Mucosa of stomach (tissue), 1 donor: Measurements from ENCODE around the gene FMNL2.

ENCODE experiments used
- H3K27me3 ChIP-seq: one replicate; pipeline ENCODE4 v1.7.0; 2013; ENCODE audit warnings: mild to moderate bottlenecking, low read length; ENCODE audit not compliant: control insufficient read depth, insufficient read depth
- H3K36me3 ChIP-seq: one replicate; pipeline ENCODE4 v1.7.0; 2013; ENCODE audit warnings: low read length; ENCODE audit not compliant: control insufficient read depth, insufficient read depth
- H3K4me1 ChIP-seq: one replicate; pipeline ENCODE4 v1.7.0; 2013; ENCODE audit warnings: mild to moderate bottlenecking, low read length; ENCODE audit not compliant: control insufficient read depth, insufficient read depth
- H3K4me3 ChIP-seq: one replicate; pipeline ENCODE4 v1.7.0; 2013; ENCODE audit warnings: low read length
- H3K9ac ChIP-seq: one replicate; pipeline ENCODE4 v1.7.0; 2013; ENCODE audit warnings: mild to moderate bottlenecking, low read length, moderate library complexity
- H3K9me3 ChIP-seq: one replicate; pipeline ENCODE4 v1.7.0; 2013; ENCODE audit warnings: mild to moderate bottlenecking, low read length, moderate library complexity; ENCODE audit not compliant: control insufficient read depth
- donor health status: Pancreatic carcinoma.

FMNL2 gene

DNA sequence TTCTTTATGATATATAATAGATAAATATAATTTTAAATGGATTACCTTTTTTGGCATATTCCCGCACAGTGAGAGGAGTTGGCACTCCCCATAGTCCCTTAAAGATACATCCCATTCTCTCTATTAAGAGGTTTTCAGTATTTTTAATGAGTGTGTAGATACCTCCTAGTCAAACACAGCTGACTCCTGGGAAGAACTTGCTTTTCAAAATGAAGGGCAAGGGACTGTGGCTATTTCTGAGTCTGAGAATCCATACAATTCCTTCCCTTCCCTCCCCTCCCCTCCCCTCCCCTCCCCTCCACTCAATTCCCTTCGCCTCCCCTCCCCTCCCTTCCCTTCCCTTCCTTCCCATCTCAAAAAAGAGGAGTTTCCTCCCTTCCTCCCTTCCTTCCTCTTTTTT is 288.8 kb downstream of the FMNL2 start:
- Histone ChIP-seq H3K9me3 (no peaks in the 10 kb centered on the region), H3K4me1 (no peaks in the 10 kb centered on the region), H3K9ac (no peak overlapping the region), H3K36me3 (no peaks in the 10 kb centered on the region), H3K27me3 (no peaks in the 10 kb centered on the region), H3K4me3 (no peak overlapping the region)

DNA sequence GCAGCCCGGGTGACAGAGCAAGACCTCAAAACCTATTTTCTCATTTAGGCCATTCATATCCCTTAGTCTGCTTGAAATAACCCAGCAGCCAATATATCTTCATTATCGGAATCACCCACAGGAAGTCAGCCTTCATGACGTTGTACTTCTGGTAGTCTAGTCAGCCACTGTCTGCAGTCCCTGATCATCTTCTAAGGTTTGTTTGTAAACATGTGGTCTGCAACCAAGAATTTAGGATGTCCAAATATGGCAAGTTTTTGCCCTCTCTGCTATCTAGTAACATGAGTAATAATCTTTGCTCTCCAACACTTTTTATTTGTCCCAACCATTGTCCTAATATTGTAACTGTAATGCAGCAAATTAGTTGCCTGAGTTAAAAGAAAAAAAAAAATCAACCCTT is 289.8 kb downstream of the FMNL2 start:
- Histone ChIP-seq H3K36me3 (no peaks in the 10 kb centered on the region), H3K4me1 (no peaks in the 10 kb centered on the region), H3K9ac (no peak overlapping the region), H3K27me3 (no peaks in the 10 kb centered on the region), H3K4me3 (no peak overlapping the region), H3K9me3 (no peaks in the 10 kb centered on the region)

DNA sequence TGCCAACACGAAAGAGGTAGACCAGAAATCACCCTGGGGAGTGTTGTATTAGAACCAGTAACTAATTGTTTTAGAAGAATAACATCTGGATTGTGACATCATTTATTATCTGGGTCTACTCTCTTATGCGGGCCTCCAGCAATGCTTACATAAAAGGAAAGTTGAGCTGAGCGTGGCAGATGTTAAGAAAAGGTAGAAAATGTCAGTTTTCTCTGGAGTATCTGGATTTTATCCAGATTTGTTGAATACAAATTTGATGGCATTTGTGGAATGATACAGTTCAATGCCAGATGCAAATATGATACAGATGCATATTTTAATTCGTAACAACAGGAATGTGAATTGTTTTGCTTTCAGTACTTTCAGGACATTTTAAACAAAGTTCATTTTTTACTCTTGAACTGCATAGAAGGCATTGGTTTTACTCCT is 292.0 kb downstream of the FMNL2 start:
- no peaks in the 10 kb centered on the region for H3K9me3 ChIP-seq
- no peaks in the 10 kb centered on the region for H3K36me3 ChIP-seq
- no peak overlapping the region for H3K4me3 ChIP-seq
- H3K27me3 ChIP-seq = no peaks in the 10 kb centered on the region
- H3K9ac ChIP-seq = no peak overlapping the region
- no peaks in the 10 kb centered on the region for H3K4me1 ChIP-seq

GRCh38 chr2:152627351-152627957 is 292.5 kb downstream of the FMNL2 start:
- Histone ChIP-seq H3K27me3 (no peaks in the 10 kb centered on the region), H3K9ac (no peak overlapping the region)

GRCh38 chr2:152629202-152629601 is 294.2 kb downstream of the FMNL2 start:
- H3K27me3 ChIP-seq = no peaks in the 10 kb centered on the region
- H3K36me3 ChIP-seq = no peaks in the 10 kb centered on the region
- no peak overlapping the region for H3K9ac ChIP-seq
- no peak overlapping the region for H3K4me3 ChIP-seq
- H3K9me3 ChIP-seq = no peaks in the 10 kb centered on the region
- H3K4me1 ChIP-seq = no peaks in the 10 kb centered on the region

More at GRCh38 chr2:152627351-152627957, 292.5 kb downstream of the FMNL2 start:
- Histone ChIP-seq H3K9me3 (no peaks in the 10 kb centered on the region), H3K4me3 (no peak overlapping the region), H3K4me1 (no peaks in the 10 kb centered on the region), H3K36me3 (no peaks in the 10 kb centered on the region)

- H3K27me3 ChIP-seq = no peaks in the 10 kb centered on the region
- H3K9ac ChIP-seq = no peak overlapping the region
- H3K4me3 ChIP-seq = no peak overlapping the region
- no peaks in the 10 kb centered on the region for H3K4me1 ChIP-seq
- no peaks in the 10 kb centered on the region for H3K36me3 ChIP-seq
- no peaks in the 10 kb centered on the region for H3K9me3 ChIP-seq
These were observed 295.5 kb downstream of the FMNL2 start for GRCh38 chr2:152630466-152630865.

GRCh38 chr2:152632736-152633135 is 297.8 kb downstream of the FMNL2 start:
- H3K27me3 ChIP-seq = no peaks in the 10 kb centered on the region
- H3K4me3 ChIP-seq = no peak overlapping the region
- no peaks in the 10 kb centered on the region for H3K36me3 ChIP-seq
- H3K9ac ChIP-seq = no peak overlapping the region
- H3K9me3 ChIP-seq = no peaks in the 10 kb centered on the region
- H3K4me1 ChIP-seq = no peaks in the 10 kb centered on the region

DNA sequence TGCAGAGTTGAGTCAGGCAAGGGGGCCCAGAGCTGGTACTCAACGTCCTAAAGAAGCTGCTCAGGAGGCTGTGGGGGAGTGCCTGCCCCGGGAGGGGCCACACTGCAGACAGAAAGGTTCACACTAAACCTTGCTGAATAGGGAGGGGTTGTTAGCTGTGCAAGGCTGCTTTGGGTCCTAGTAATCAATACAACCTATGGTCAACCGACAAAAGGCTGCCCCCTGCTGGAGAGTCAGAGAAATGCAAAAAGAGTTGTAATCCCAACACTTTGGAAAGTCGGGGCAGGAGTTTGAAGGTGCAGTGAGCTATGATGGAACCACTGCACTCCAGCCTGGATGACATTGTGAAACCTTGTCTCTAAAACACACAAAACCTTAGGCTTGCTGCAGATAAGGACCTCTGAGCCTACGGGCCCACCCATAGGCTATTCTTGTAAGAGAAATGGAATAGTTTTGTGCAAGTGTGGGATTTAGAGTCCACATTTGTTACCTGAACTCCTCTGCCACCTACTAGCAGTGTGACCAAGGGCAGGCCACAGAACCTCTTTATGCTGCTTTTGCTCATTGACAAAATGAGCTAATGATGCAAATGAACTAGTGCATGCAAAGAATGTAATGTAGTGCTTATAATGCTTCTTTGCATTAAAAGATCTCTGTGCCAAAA is 300.8 kb downstream of the FMNL2 start:
- no peaks in the 10 kb centered on the region for H3K4me1 ChIP-seq
- no peak overlapping the region for H3K9ac ChIP-seq
- H3K27me3 ChIP-seq = no peaks in the 10 kb centered on the region
- H3K9me3 ChIP-seq = no peaks in the 10 kb centered on the region
- no peak overlapping the region for H3K4me3 ChIP-seq
- no peaks in the 10 kb centered on the region for H3K36me3 ChIP-seq

GRCh38 chr2:152637251-152637650 is 302.3 kb downstream of the FMNL2 start:
- Histone ChIP-seq H3K9me3 (no peaks in the 10 kb centered on the region), H3K36me3 (no peaks in the 10 kb centered on the region), H3K4me3 (no peak overlapping the region), H3K27me3 (no peaks in the 10 kb centered on the region), H3K9ac (no peak overlapping the region), H3K4me1 (no peaks in the 10 kb centered on the region)

- Histone ChIP-seq H3K9me3 (no peaks in the 10 kb centered on the region), H3K4me1 (no peaks in the 10 kb centered on the region), H3K36me3 (no peaks in the 10 kb centered on the region), H3K27me3 (no peaks in the 10 kb centered on the region), H3K4me3 (no peak overlapping the region), H3K9ac (no peak overlapping the region)
These were observed 303.1 kb downstream of the FMNL2 start for GRCh38 chr2:152638056-152638455.

DNA sequence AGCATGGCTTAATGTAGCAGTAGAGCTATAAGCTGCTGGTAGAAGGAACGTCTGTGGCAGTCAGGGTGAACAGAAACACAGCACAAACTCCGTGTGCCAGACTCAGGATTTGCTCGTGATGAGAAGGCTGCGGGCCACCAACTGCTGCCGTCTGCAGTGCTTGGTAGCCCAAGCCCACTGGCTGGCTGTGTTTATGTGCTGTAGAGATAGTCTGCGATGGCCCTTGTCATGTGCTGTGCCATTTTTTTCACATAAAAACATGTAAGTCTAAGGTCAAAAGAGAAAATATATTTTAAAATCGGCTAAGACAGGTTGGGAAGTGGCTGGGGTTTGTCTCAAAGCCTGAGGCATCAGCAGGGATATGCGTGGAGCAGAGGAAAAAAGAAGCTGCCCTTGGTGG is 303.6 kb downstream of the FMNL2 start:
- Histone ChIP-seq H3K9ac (no peak overlapping the region), H3K9me3 (no peaks in the 10 kb centered on the region), H3K4me1 (no peaks in the 10 kb centered on the region), H3K36me3 (no peaks in the 10 kb centered on the region), H3K4me3 (no peak overlapping the region), H3K27me3 (no peaks in the 10 kb centered on the region)

GRCh38 chr2:152644189-152644873 is 309.4 kb downstream of the FMNL2 start:
- H3K4me1 ChIP-seq = peaks cover 15% of the 10 kb centered on the region
- H3K9ac ChIP-seq = no peak overlapping the region
- no peak overlapping the region for H3K4me3 ChIP-seq
- H3K36me3 ChIP-seq = no peaks in the 10 kb centered on the region
- no peaks in the 10 kb centered on the region for H3K27me3 ChIP-seq
- no peaks in the 10 kb centered on the region for H3K9me3 ChIP-seq
